Ishikawa (cell line): ENCODE results near the gene TMEM150C.

Source experiments
- CEBPB ChIP-seq: IDR thresholded peaks from 2 replicates; pipeline ENCODE4 v1.6.1; 2012
- CREB1 ChIP-seq: IDR thresholded peaks from 2 replicates; pipeline ENCODE4 v1.6.1; 2012; ENCODE audit warnings: low read depth
- EGR1 ChIP-seq: IDR thresholded peaks from 2 replicates; pipeline ENCODE4 v1.6.1; 2012
- EP300 ChIP-seq: IDR thresholded peaks from 2 replicates; pipeline ENCODE4 v1.6.1; 2012; ENCODE audit warnings: borderline replicate concordance
- MAX ChIP-seq: IDR thresholded peaks from 2 replicates; pipeline ENCODE4 v1.6.1; 2012
- NFIC ChIP-seq: IDR thresholded peaks from 2 replicates; pipeline ENCODE4 v1.6.1; 2012
- RAD21 ChIP-seq: IDR thresholded peaks from 2 replicates; pipeline ENCODE4 v1.6.1; 2012; ENCODE audit warnings: low read depth
- REST ChIP-seq: IDR thresholded peaks from 2 replicates; pipeline ENCODE4 v1.6.1; 2012; ENCODE audit warnings: low read depth, mild to moderate bottlenecking
- TAF1 ChIP-seq: IDR thresholded peaks from 2 replicates; pipeline ENCODE4 v1.6.1; 2012; ENCODE audit warnings: low read depth, mild to moderate bottlenecking
- TCF12 ChIP-seq: IDR thresholded peaks from 2 replicates; pipeline ENCODE4 v1.6.1; 2012; ENCODE audit warnings: low read depth
- TEAD4 ChIP-seq: IDR thresholded peaks from 2 replicates; pipeline ENCODE4 v1.6.1; 2012
- YY1 ChIP-seq: IDR thresholded peaks from 2 replicates; pipeline ENCODE4 v1.6.1; 2012; ENCODE audit warnings: low read depth
- ZBTB7A ChIP-seq: IDR thresholded peaks from 2 replicates; pipeline ENCODE4 v1.6.1; 2012; ENCODE audit warnings: low read depth
- TF ChIP-seq, protein P1 (sequence below): IDR thresholded peaks from 2 replicates; pipeline ENCODE4 v1.6.1; 2012

GRCh38 chr4:82434949-82435348, 126.8 kb downstream of the TMEM150C start:
- no peak for TF ChIP-seq CEBPB
- TF ChIP-seq TAF1: no peak
- no peak for TF ChIP-seq RAD21
- no peak for TF ChIP-seq EGR1
- no peak for TF ChIP-seq CREB1
- no peak for TF ChIP-seq NFIC
- TF ChIP-seq YY1: no peak
- no peak for TF ChIP-seq MAX
- TF ChIP-seq, protein P1, sequence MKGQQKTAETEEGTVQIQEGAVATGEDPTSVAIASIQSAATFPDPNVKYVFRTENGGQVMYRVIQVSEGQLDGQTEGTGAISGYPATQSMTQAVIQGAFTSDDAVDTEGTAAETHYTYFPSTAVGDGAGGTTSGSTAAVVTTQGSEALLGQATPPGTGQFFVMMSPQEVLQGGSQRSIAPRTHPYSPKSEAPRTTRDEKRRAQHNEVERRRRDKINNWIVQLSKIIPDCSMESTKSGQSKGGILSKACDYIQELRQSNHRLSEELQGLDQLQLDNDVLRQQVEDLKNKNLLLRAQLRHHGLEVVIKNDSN: no peak
- TF ChIP-seq EP300: no peak
- no peak for TF ChIP-seq TEAD4
- TF ChIP-seq REST: no peak
- no peak for TF ChIP-seq ZBTB7A
- no peak for TF ChIP-seq TCF12
